Measurements from ENCODE around the gene BTBD16.

DNA sequence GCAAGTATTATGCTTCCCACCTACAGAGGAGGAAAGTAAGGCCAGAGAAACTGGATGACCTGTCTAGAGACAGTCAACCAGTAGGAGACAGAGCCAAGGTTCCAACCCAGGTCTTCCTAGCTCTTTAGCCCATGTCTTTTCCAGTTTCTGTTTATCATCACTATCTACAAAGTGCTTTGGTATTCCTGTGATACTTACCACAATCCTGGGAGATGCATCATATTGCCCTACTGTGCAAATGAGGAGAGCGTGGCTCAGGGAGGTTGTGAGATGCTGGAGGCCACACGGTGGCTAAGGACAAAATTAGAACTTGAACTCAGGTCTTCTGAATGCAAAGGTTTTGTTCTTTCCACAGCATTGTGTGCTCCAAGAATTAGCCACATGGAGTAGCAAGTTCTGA, 92.2 kb downstream of the BTBD16 start:
- no peak for TF ChIP-seq JUN (CRISPR knock-in tag; IDR thresholded peaks at IDR 0.05)
- no peak for TF ChIP-seq TEAD4 (CRISPR knock-in tag; IDR thresholded peaks at IDR 0.05)
- TF ChIP-seq, protein P1, sequence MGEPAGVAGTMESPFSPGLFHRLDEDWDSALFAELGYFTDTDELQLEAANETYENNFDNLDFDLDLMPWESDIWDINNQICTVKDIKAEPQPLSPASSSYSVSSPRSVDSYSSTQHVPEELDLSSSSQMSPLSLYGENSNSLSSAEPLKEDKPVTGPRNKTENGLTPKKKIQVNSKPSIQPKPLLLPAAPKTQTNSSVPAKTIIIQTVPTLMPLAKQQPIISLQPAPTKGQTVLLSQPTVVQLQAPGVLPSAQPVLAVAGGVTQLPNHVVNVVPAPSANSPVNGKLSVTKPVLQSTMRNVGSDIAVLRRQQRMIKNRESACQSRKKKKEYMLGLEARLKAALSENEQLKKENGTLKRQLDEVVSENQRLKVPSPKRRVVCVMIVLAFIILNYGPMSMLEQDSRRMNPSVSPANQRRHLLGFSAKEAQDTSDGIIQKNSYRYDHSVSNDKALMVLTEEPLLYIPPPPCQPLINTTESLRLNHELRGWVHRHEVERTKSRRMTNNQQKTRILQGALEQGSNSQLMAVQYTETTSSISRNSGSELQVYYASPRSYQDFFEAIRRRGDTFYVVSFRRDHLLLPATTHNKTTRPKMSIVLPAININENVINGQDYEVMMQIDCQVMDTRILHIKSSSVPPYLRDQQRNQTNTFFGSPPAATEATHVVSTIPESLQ (CRISPR knock-in tag; IDR thresholded peaks at IDR 0.05) = no peak
- no peak for TF ChIP-seq SP1 (CRISPR knock-in tag; conservative IDR thresholded peaks at IDR 0.05)
- TF ChIP-seq ATF3 (CRISPR knock-in tag; conservative IDR thresholded peaks at IDR 0.05) = no peak
- TF ChIP-seq, protein P2, sequence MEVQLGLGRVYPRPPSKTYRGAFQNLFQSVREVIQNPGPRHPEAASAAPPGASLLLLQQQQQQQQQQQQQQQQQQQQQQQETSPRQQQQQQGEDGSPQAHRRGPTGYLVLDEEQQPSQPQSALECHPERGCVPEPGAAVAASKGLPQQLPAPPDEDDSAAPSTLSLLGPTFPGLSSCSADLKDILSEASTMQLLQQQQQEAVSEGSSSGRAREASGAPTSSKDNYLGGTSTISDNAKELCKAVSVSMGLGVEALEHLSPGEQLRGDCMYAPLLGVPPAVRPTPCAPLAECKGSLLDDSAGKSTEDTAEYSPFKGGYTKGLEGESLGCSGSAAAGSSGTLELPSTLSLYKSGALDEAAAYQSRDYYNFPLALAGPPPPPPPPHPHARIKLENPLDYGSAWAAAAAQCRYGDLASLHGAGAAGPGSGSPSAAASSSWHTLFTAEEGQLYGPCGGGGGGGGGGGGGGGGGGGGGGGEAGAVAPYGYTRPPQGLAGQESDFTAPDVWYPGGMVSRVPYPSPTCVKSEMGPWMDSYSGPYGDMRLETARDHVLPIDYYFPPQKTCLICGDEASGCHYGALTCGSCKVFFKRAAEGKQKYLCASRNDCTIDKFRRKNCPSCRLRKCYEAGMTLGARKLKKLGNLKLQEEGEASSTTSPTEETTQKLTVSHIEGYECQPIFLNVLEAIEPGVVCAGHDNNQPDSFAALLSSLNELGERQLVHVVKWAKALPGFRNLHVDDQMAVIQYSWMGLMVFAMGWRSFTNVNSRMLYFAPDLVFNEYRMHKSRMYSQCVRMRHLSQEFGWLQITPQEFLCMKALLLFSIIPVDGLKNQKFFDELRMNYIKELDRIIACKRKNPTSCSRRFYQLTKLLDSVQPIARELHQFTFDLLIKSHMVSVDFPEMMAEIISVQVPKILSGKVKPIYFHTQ (CRISPR knock-in tag; IDR thresholded peaks at IDR 0.05) = no peak
- TF ChIP-seq, protein P3, sequence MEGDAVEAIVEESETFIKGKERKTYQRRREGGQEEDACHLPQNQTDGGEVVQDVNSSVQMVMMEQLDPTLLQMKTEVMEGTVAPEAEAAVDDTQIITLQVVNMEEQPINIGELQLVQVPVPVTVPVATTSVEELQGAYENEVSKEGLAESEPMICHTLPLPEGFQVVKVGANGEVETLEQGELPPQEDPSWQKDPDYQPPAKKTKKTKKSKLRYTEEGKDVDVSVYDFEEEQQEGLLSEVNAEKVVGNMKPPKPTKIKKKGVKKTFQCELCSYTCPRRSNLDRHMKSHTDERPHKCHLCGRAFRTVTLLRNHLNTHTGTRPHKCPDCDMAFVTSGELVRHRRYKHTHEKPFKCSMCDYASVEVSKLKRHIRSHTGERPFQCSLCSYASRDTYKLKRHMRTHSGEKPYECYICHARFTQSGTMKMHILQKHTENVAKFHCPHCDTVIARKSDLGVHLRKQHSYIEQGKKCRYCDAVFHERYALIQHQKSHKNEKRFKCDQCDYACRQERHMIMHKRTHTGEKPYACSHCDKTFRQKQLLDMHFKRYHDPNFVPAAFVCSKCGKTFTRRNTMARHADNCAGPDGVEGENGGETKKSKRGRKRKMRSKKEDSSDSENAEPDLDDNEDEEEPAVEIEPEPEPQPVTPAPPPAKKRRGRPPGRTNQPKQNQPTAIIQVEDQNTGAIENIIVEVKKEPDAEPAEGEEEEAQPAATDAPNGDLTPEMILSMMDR (IDR thresholded peaks at IDR 0.05) = no peak
- TF ChIP-seq, protein P4, sequence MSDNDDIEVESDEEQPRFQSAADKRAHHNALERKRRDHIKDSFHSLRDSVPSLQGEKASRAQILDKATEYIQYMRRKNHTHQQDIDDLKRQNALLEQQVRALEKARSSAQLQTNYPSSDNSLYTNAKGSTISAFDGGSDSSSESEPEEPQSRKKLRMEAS (CRISPR knock-in tag; IDR thresholded peaks at IDR 0.05) = no peak
- TF ChIP-seq, protein P5, sequence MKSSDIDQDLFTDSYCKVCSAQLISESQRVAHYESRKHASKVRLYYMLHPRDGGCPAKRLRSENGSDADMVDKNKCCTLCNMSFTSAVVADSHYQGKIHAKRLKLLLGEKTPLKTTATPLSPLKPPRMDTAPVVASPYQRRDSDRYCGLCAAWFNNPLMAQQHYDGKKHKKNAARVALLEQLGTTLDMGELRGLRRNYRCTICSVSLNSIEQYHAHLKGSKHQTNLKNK (CRISPR knock-in tag; IDR thresholded peaks at IDR 0.05) = no peak
- no peak for TF ChIP-seq E2F5 (CRISPR knock-in tag; IDR thresholded peaks at IDR 0.05)
- TF ChIP-seq, protein P6, sequence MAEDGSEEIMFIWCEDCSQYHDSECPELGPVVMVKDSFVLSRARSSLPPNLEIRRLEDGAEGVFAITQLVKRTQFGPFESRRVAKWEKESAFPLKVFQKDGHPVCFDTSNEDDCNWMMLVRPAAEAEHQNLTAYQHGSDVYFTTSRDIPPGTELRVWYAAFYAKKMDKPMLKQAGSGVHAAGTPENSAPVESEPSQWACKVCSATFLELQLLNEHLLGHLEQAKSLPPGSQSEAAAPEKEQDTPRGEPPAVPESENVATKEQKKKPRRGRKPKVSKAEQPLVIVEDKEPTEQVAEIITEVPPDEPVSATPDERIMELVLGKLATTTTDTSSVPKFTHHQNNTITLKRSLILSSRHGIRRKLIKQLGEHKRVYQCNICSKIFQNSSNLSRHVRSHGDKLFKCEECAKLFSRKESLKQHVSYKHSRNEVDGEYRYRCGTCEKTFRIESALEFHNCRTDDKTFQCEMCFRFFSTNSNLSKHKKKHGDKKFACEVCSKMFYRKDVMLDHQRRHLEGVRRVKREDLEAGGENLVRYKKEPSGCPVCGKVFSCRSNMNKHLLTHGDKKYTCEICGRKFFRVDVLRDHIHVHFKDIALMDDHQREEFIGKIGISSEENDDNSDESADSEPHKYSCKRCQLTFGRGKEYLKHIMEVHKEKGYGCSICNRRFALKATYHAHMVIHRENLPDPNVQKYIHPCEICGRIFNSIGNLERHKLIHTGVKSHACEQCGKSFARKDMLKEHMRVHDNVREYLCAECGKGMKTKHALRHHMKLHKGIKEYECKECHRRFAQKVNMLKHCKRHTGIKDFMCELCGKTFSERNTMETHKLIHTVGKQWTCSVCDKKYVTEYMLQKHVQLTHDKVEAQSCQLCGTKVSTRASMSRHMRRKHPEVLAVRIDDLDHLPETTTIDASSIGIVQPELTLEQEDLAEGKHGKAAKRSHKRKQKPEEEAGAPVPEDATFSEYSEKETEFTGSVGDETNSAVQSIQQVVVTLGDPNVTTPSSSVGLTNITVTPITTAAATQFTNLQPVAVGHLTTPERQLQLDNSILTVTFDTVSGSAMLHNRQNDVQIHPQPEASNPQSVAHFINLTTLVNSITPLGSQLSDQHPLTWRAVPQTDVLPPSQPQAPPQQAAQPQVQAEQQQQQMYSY (CRISPR knock-in tag; IDR thresholded peaks at IDR 0.05) = no peak
- TF ChIP-seq, protein P7, sequence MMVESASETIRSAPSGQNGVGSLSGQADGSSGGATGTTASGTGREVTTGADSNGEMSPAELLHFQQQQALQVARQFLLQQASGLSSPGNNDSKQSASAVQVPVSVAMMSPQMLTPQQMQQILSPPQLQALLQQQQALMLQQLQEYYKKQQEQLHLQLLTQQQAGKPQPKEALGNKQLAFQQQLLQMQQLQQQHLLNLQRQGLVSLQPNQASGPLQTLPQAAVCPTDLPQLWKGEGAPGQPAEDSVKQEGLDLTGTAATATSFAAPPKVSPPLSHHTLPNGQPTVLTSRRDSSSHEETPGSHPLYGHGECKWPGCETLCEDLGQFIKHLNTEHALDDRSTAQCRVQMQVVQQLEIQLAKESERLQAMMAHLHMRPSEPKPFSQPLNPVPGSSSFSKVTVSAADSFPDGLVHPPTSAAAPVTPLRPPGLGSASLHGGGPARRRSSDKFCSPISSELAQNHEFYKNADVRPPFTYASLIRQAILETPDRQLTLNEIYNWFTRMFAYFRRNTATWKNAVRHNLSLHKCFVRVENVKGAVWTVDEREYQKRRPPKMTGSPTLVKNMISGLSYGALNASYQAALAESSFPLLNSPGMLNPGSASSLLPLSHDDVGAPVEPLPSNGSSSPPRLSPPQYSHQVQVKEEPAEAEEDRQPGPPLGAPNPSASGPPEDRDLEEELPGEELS (CRISPR knock-in tag; IDR thresholded peaks at IDR 0.05) = no peak
